ENCODE results near the gene PRDM11. TPM values are rescaled to one million over a fixed set of nuclear protein-coding genes. Genes with fewer than 3 reads are reported as not detected.

Gene PRDM11
- total and polyA plus RNA-seq, 8 donors: 13.6 to 29.6 (median 21.4) TPM

DNA sequence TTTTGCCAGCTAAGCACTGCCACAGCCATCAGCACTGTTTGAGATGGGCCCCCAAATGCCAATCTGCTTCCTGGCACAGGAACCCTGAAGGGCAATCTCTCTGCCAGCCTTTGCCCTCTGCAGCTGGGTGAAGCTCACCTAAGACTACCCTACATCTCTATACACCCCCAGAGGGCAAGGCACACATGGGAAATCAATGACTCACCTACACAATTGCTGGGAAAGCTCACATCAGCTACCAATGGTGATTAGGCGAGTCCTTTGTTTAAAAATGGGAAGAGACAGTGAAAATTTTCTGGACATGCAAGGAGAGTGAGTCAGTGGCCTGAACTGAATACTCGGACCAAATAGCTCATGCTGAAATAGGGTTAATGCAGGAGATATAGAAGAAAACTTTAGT, 12.6 kb upstream of the PRDM11 start:
- TF ChIP-seq, protein P1, sequence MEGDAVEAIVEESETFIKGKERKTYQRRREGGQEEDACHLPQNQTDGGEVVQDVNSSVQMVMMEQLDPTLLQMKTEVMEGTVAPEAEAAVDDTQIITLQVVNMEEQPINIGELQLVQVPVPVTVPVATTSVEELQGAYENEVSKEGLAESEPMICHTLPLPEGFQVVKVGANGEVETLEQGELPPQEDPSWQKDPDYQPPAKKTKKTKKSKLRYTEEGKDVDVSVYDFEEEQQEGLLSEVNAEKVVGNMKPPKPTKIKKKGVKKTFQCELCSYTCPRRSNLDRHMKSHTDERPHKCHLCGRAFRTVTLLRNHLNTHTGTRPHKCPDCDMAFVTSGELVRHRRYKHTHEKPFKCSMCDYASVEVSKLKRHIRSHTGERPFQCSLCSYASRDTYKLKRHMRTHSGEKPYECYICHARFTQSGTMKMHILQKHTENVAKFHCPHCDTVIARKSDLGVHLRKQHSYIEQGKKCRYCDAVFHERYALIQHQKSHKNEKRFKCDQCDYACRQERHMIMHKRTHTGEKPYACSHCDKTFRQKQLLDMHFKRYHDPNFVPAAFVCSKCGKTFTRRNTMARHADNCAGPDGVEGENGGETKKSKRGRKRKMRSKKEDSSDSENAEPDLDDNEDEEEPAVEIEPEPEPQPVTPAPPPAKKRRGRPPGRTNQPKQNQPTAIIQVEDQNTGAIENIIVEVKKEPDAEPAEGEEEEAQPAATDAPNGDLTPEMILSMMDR (IDR thresholded peaks at IDR 0.05): no peak
- no peaks in the 10 kb centered on the region for H3K4me1 ChIP-seq
- ATAC-seq: no peak
- no peak overlapping the region for H3K4me3 ChIP-seq
- intact Hi-C loops (cut with DNase I): no loop called here
- no peaks in the 10 kb centered on the region for H3K36me3 ChIP-seq
- DNase-seq: no peak
- no peak overlapping the region for H3K27ac ChIP-seq
- peaks cover 0 to 23% of the 10 kb centered on the region in 2 donors for H3K27me3 ChIP-seq
- no peaks in the 10 kb centered on the region for H3K9me3 ChIP-seq

DNA sequence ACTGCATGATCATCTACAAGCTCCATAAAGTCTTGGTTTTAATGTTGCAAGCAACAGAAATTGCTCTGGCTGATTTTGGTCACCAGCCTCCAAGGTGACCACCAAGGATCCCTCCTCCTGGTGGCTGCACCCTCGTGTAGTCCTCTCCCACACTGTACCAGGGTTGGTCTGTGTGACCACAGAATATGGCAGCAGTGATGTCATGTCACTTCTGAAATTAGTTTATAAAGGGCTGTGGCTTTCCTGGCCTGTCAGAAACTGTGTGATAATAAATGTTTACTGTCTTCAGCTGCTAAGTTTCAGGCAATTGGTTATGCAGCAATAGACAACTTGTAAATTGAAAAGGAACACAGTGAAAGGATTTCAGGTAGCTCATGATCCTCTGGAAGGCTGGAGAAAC, 5.3 kb upstream of the PRDM11 start:
- H3K4me3 ChIP-seq: no peak overlapping the region
- intact Hi-C loops (cut with DNase I): no loop called here

DNA sequence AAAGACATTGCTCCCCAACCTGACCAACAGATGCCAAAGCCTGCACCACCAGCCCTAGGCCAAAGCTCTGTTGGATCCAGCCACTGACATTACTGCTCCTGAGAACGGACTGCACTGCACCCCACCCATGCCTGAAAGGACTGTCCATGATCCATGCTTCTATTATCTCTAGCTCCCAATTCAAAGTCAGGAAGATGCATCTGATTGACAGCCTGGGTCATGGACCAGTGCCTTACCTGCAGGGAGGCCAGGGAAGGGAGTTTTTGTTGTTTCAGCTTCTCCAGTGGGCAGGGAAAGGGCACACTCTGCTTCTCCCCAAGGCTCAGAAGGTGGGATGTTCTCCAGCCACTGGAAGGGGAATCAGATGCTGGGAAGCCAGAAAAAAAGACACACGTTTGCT, 4.8 kb upstream of the PRDM11 start:
- TF ChIP-seq, protein P1 (IDR thresholded peaks at IDR 0.05): no peak
- Histone ChIP-seq H3K27me3 (peaks cover 0 to 13% of the 10 kb centered on the region in 2 donors), H3K4me1 (peaks cover 4 to 11% of the 10 kb centered on the region in 2 donors), H3K27ac (no peak overlapping the region), H3K9me3 (no peaks in the 10 kb centered on the region), H3K36me3 (no peaks in the 10 kb centered on the region), H3K4me3 (no peak overlapping the region)
- DNase-seq: no peak
- intact Hi-C loops (cut with DNase I): no loop called here
- ATAC-seq: no peak

More for the DNA sequence above, 5.3 kb upstream of the PRDM11 start:
- Histone ChIP-seq H3K27ac (no peak overlapping the region), H3K9me3 (no peaks in the 10 kb centered on the region), H3K4me1 (peaks cover 4 to 10% of the 10 kb centered on the region in 2 donors), H3K36me3 (no peaks in the 10 kb centered on the region), H3K27me3 (peaks cover 0 to 13% of the 10 kb centered on the region in 2 donors)
- DNase-seq: no peak
- TF ChIP-seq, protein P1 (IDR thresholded peaks at IDR 0.05): no peak
- no peak for ATAC-seq

DNA sequence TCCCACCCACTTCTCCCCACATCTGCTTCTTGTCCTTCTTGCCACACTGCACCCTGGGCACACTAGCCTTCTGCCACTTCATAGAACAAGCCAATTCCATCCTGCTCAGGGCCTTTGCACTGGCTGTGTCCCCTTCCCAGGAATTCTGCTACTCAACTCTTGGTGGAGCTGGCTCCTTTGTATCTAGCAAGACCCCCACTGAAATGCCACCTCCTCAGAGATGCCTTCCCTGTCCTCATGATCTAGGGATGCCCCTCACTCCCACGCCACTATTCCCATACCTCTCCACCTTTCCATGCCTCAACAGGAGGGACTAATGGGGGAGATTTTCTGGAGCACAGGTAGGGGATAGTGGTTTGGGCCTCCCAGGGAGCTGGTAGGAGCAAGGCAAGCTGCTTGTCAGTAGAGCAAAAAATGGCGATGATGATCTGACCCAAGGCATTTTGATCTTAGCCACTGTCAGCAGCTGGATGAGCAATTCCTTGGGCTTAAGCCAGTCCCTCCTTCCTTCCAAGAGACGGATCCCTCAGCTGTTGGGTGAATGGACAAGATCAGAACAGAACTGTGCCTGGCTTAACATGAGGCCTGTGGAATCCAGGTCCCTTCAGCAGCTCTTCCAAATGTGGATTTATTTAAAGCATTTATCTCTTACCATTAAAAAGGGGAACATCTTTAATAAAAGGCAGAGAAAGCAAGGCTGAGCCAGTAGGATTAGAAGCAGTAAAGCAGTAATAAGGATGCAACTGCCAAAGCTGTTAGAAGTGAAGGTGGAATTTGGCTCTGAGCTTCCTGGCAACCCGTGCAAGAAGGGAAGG, 4.0 kb upstream of the PRDM11 start:
- TF ChIP-seq, protein P1 (IDR thresholded peaks at IDR 0.05): no peak
- DNase-seq (no peak), ATAC-seq (no peak)
- intact Hi-C loops (cut with DNase I): no loop called here
- no peaks in the 10 kb centered on the region for H3K36me3 ChIP-seq
- H3K27me3 ChIP-seq: peaks cover 0 to 13% of the 10 kb centered on the region in 2 donors
- no peak overlapping the region for H3K4me3 ChIP-seq
- no peaks in the 10 kb centered on the region for H3K9me3 ChIP-seq
- no peak overlapping the region for H3K27ac ChIP-seq
- H3K4me1 ChIP-seq: peaks cover 4 to 13% of the 10 kb centered on the region in 2 donors

DNA sequence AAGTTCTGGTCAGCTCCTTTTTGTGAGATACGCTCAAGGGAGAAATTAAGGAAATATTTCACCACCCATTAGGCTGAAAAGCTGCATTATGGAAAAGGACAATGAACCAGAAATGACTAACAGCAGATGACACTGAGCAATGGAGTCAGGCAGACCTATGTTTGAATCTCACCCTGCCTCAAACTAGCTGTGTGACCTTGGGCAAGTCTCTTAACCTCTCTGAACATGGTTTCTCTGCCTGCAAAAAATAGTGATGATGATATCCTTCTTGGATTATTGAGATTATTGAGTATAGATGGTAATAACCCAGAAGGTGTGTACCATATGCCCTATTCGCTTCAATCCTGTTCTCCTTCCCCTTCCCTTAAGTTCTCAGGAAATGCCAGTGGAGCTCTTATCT, 2.9 kb upstream of the PRDM11 start:
- Histone ChIP-seq H3K36me3 (no peaks in the 10 kb centered on the region), H3K9me3 (no peaks in the 10 kb centered on the region), H3K4me3 (no peak overlapping the region), H3K27ac (no peak overlapping the region), H3K4me1 (peaks cover 9 to 20% of the 10 kb centered on the region in 2 donors), H3K27me3 (peaks cover 0 to 13% of the 10 kb centered on the region in 2 donors)
- ATAC-seq (no peak), DNase-seq (no peak)
- TF ChIP-seq, protein P1 (IDR thresholded peaks at IDR 0.05): no peak
- intact Hi-C loops (cut with DNase I): no loop called here

All from left lung (tissue), 10 donors.